ENCODE measurements around the gene EHMT2.

Gene EHMT2

DNA sequence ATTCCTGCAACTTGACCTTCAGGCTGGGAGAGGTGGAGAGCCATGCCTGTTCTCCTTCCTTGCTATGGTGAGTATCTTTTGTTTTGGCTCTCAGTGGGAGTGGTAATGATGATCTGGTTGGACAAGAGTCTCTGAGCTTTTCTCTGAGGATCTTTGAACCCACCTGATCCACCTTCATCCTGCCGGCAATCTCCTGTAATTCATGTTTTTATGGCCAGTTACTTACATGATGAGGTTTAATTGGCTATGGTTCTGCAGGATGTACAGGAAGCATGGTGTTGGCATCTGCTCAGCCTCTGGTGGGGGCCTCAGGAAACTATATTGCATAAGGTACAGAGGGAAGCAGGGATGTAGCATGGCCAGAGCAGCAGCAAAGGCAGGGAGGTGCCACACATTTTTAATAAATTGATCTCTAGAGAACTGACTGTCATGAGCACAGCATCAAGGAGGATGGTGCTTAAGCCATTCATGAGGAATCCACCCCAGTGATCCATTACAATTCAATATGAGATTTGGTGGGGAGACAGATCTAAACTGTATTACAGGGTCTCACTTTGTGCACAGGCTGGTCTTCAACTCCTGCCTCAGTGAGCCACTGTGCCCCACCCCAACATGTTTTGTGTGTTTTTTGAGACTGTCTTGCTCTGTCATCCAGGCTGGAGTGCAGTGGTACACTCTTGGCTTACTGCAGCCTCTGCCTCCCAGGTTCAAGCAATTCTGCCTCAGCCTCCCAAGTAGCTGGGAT is 60.0 kb downstream of the EHMT2 start:
- no peaks in the 10 kb centered on the region for H3K4me1 ChIP-seq (ENCODE audit: insufficient read depth, insufficient read length)
- peak overlapping the region; percentile 100 for H3K9ac ChIP-seq (ENCODE audit: insufficient read length, low read depth)
- peak overlapping the region; percentile 95 for H3K4me3 ChIP-seq (ENCODE audit: insufficient read length, low read depth)
- no peaks in the 10 kb centered on the region for H3K27me3 ChIP-seq (ENCODE audit: insufficient read depth, insufficient read length)
- H3K9me3 ChIP-seq (ENCODE audit: insufficient read depth, low read length), result no peaks in the 10 kb centered on the region
- no peak for TF ChIP-seq SUZ12 (IDR thresholded peaks at IDR 0.05; ENCODE audit: extremely low read depth, insufficient read depth, insufficient read length)
- no peak for TF ChIP-seq YY1 (IDR thresholded peaks at IDR 0.05; ENCODE audit: insufficient read depth, insufficient read length)
- no peak for TF ChIP-seq ZNF274 (IDR thresholded peaks at IDR 0.05; ENCODE audit: low read depth, low read length)
- no peak for DNase-seq (ENCODE audit: low read depth, low spot score)
- H3K36me3 ChIP-seq (ENCODE audit: insufficient read depth, insufficient read length, low read length), result peaks cover 62% of the 10 kb centered on the region

DNA sequence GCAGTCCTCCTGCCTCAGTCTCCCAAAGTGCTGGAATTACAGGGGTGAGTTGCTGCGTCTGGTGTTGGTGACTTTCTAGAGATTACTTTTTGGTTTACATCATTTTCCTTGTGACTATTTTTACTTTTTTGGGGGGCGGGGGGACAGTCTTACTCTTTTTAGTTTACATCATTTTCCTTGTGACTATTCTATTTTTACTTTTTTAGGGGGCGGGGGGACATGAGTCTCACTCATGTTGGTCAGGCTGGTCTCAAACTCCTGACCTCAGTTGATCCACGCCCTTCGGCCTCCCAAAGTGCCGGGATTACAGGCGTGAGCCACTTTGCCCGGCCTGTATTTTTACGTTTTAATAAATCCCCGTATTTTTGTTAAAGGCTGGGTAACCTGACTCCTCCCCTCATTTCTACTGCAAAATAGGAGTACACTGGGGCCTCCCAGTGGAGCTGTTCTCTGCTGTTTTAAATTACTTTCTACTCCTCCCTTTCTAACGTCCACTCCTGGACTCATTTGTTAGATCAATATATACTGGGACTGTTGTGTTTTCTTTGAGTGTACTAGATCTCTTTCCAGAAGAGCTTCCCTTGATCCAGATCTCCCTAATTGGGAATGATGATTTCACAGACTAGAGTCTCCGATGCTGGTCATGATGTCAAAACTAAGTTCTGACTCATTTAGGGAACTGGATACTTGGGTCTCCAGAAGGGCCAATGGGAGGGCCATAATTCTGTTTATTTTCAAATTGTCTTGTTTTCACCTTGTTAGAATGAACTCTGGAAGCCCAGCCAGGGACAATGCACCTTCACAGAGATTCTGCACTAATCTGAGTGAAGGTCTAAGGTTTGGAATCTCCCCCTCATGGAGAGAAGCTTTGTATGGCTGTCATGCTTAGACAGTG is 60.8 kb downstream of the EHMT2 start:
- Histone ChIP-seq H3K9me3 (ENCODE audit: insufficient read depth, low read length) (no peaks in the 10 kb centered on the region), H3K27me3 (ENCODE audit: insufficient read depth, insufficient read length) (no peaks in the 10 kb centered on the region), H3K4me1 (ENCODE audit: insufficient read depth, insufficient read length) (no peaks in the 10 kb centered on the region), H3K4me3 (ENCODE audit: insufficient read length, low read depth) (peak overlapping the region; percentile 95), H3K36me3 (ENCODE audit: insufficient read depth, insufficient read length, low read length) (peaks cover 62% of the 10 kb centered on the region), H3K9ac (ENCODE audit: insufficient read length, low read depth) (peak overlapping the region; percentile 100)
- TF ChIP-seq YY1 (IDR thresholded peaks at IDR 0.05; ENCODE audit: insufficient read depth, insufficient read length) (no peak), SUZ12 (IDR thresholded peaks at IDR 0.05; ENCODE audit: extremely low read depth, insufficient read depth, insufficient read length) (no peak), ZNF274 (IDR thresholded peaks at IDR 0.05; ENCODE audit: low read depth, low read length) (no peak)
- no peak for DNase-seq (ENCODE audit: low read depth, low spot score)

DNA sequence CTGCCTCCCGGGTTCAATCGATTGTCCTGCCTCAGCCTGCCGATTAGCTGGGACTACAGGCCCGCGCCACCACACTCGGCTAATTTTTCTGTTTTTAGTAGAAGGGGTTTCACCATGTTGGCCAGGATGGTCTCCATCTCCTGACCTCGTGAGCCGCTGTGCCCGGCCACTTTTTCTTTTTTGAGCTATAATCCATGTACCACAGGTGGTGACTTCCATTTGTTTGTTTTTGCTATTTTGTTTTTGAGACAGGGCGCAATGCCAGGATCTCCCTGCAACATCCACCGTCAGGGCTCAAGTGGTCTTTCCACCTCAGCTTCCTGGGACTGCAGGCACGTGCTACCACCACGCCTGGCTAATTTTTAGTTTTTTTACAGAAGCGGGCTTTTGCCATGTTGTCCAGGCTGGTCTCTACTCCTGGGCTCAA is 61.4 kb downstream of the EHMT2 start:
- Histone ChIP-seq H3K4me3 (ENCODE audit: insufficient read length, low read depth) (peak overlapping the region; percentile 95), H3K4me1 (ENCODE audit: insufficient read depth, insufficient read length) (no peaks in the 10 kb centered on the region), H3K9ac (ENCODE audit: insufficient read length, low read depth) (peak overlapping the region; percentile 100), H3K27me3 (ENCODE audit: insufficient read depth, insufficient read length) (no peaks in the 10 kb centered on the region), H3K9me3 (ENCODE audit: insufficient read depth, low read length) (no peaks in the 10 kb centered on the region), H3K36me3 (ENCODE audit: insufficient read depth, insufficient read length, low read length) (peaks cover 61% of the 10 kb centered on the region)
- TF ChIP-seq SUZ12 (IDR thresholded peaks at IDR 0.05; ENCODE audit: extremely low read depth, insufficient read depth, insufficient read length) (no peak), YY1 (IDR thresholded peaks at IDR 0.05; ENCODE audit: insufficient read depth, insufficient read length) (no peak), ZNF274 (IDR thresholded peaks at IDR 0.05; ENCODE audit: low read depth, low read length) (no peak)
- no peak for DNase-seq (ENCODE audit: low read depth, low spot score)

DNA sequence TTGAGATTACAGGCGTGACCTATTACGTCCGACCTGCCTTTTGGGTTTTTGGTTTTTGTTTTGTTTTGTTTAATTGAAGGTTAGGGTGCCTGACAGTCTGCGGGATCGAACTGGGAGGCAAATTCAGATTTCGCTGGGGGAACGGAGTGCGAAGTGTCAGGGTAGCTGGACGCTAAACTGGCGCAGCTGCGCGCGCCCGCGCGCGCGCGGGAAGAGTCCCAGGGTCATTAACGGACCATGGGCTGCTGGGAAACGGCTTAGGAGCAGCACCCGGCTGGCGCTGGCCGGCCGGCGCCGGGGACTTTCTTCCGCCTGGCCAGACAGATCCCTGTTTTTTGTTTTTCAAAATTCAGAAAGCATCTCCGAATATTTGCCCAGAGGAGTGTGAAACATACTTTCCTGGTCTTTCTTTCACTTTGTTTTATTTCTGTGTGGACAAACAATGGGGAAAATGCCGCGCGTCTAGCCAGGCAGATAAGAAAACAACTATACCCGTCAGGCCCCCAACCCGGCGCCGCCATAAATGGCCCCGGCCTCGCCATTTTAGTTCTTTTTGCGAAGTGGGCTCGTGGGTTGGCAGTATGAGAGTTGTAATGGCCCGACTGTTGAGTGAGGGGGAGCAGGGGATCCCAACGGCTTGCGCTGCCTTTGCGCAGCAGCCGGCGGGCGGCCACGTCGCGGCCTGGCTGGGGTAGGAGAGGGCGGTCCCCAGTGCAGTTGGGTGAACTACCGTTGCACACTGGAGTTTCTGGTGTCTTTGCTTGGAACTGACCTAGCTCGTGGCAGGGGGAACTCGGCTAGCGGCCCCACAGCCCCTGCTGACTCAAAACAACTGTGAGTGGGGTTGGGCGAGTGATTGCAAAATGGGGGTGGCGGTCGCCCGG is 62.9 kb downstream of the EHMT2 start:
- H3K36me3 ChIP-seq (ENCODE audit: insufficient read depth, insufficient read length, low read length), result peaks cover 47% of the 10 kb centered on the region
- H3K4me1 ChIP-seq (ENCODE audit: insufficient read depth, insufficient read length), result no peaks in the 10 kb centered on the region
- H3K27me3 ChIP-seq (ENCODE audit: insufficient read depth, insufficient read length), result no peaks in the 10 kb centered on the region
- H3K9me3 ChIP-seq (ENCODE audit: insufficient read depth, low read length), result no peaks in the 10 kb centered on the region
- TF ChIP-seq YY1 (IDR thresholded peaks at IDR 0.05; ENCODE audit: insufficient read depth, insufficient read length) (peak; percentile 63), SUZ12 (IDR thresholded peaks at IDR 0.05; ENCODE audit: extremely low read depth, insufficient read depth, insufficient read length) (no peak)
- peak overlapping the region; percentile 95 for H3K4me3 ChIP-seq (ENCODE audit: insufficient read length, low read depth)
- H3K9ac ChIP-seq (ENCODE audit: insufficient read length, low read depth), result peak overlapping the region; percentile 100
- peak; percentile 60 for DNase-seq (ENCODE audit: low read depth, low spot score)

DNA sequence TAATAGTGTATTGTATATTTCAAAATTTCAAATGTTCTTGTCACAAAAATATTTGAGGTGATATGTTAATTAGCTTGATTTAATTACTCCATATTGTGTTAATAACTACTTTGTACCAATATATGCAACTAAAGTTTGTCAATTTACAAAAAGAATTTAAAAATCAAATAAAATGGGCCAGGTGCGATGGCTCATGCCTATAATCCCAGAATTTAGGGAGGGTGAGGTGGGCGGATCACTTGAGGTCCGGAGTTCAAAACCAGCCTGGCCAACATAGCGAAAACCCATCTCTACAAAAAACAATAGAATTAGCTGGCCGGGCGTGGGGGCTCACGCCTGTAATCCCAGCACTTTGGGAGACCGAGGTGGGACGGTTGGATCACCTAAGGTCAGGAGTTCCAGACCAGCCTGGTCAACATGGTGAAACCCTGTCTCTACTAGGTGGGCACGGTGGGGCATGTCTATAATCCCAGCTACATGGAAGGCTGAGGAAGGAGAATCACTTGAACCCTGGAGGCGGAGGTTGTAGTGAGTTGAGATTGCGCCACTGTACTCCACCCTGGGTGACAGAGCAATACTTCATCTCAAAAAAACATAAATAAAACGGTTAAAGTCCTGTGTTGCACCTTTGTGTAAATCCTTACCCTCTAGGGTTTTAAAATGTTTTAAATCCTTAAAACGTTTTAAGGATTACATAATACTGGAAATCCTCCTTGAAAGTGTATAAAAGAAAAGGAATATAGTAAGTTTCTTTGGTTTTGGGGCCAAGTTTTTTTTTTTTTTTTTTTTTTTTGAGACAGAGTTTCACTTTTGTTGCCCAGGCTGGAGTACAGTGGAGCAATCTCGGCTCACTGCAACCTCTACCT is 65.9 kb downstream of the EHMT2 start:
- H3K4me1 ChIP-seq (ENCODE audit: insufficient read depth, insufficient read length), result no peaks in the 10 kb centered on the region
- peak overlapping the region; percentile 39 for H3K4me3 ChIP-seq (ENCODE audit: insufficient read length, low read depth)
- H3K9ac ChIP-seq (ENCODE audit: insufficient read length, low read depth), result no peak overlapping the region
- H3K27me3 ChIP-seq (ENCODE audit: insufficient read depth, insufficient read length), result no peaks in the 10 kb centered on the region
- DNase-seq (ENCODE audit: low read depth, low spot score), result no peak
- peaks cover 17% of the 10 kb centered on the region for H3K36me3 ChIP-seq (ENCODE audit: insufficient read depth, insufficient read length, low read length)
- H3K9me3 ChIP-seq (ENCODE audit: insufficient read depth, low read length), result no peaks in the 10 kb centered on the region
- TF ChIP-seq ZNF274 (IDR thresholded peaks at IDR 0.05; ENCODE audit: low read depth, low read length) (no peak), YY1 (IDR thresholded peaks at IDR 0.05; ENCODE audit: insufficient read depth, insufficient read length) (no peak), SUZ12 (IDR thresholded peaks at IDR 0.05; ENCODE audit: extremely low read depth, insufficient read depth, insufficient read length) (no peak)

DNA sequence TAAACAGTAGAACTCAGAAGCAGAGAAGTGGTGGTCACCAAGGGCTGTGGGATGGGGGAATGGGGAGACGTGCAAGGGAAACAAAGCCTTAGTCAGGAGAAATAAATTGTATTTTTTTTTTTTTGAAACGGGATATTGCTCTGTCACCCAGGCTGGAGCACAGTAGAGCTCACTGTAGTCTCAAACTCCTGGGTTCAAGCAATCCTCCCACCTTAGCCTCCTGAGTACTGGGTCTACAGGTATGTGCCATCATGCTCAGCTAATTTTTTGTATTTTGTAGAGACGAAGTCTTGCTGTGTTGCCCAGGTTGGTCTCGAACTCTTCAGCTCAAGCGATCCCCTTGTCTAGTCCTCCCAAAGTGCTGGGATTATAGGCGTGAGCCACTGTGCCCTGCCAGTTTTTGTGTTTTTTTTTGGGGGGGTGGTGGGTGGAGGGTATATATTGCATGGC is 66.6 kb downstream of the EHMT2 start:
- peak overlapping the region; percentile 56 for H3K9ac ChIP-seq (ENCODE audit: insufficient read length, low read depth)
- no peaks in the 10 kb centered on the region for H3K9me3 ChIP-seq (ENCODE audit: insufficient read depth, low read length)
- no peak for DNase-seq (ENCODE audit: low read depth, low spot score)
- H3K36me3 ChIP-seq (ENCODE audit: insufficient read depth, insufficient read length, low read length), result peaks cover 10% of the 10 kb centered on the region
- no peaks in the 10 kb centered on the region for H3K27me3 ChIP-seq (ENCODE audit: insufficient read depth, insufficient read length)
- H3K4me3 ChIP-seq (ENCODE audit: insufficient read length, low read depth), result peak overlapping the region; percentile 39
- no peak for TF ChIP-seq ZNF274 (IDR thresholded peaks at IDR 0.05; ENCODE audit: low read depth, low read length)
- TF ChIP-seq SUZ12 (IDR thresholded peaks at IDR 0.05; ENCODE audit: extremely low read depth, insufficient read depth, insufficient read length), result no peak
- no peak for TF ChIP-seq YY1 (IDR thresholded peaks at IDR 0.05; ENCODE audit: insufficient read depth, insufficient read length)
- no peaks in the 10 kb centered on the region for H3K4me1 ChIP-seq (ENCODE audit: insufficient read depth, insufficient read length)

Data from NT2/D1 (cell line).